D721Med (cell line): Measurements from ENCODE around the gene PVALEF.

Experiments
- DNase-seq: peaks from one replicate; pipeline ENCODE4 v3.0.0; 2011; ENCODE audit warnings: low spot score; ENCODE audit not compliant: insufficient read length
- FAIRE-seq: peaks from 2 replicates; lab custom pipeline; 2011; peaks lifted over from hg19 to GRCh38; lab: Jason Lieb, UNC
- CTCF ChIP-seq: IDR thresholded peaks from 2 replicates; pipeline ENCODE4 v1.5.1; 2012; ENCODE audit warnings: mild to moderate bottlenecking, control low read depth; ENCODE audit not compliant: insufficient read depth; ENCODE audit errors: missing control alignments

The PVALEF gene

GRCh38 chr17:81179861-81180260, 14.6 kb downstream of the PVALEF start:
- DNase-seq: no peak
- TF ChIP-seq CTCF: no peak
- FAIRE-seq: no peak

GRCh38 chr17:81180836-81181810, 15.8 kb downstream of the PVALEF start:
- DNase-seq (no peak), FAIRE-seq (no peak)
- TF ChIP-seq CTCF: no peak

- no peak for FAIRE-seq
- DNase-seq: no peak
- TF ChIP-seq CTCF: no peak
Observed at GRCh38 chr17:81181811-81182185, 16.5 kb downstream of the PVALEF start.

- no peak for DNase-seq
- no peak for FAIRE-seq
- no peak for TF ChIP-seq CTCF
Observed at GRCh38 chr17:81182596-81182995, 17.3 kb downstream of the PVALEF start.

GRCh38 chr17:81183316-81183715, 18.0 kb downstream of the PVALEF start:
- TF ChIP-seq CTCF: no peak
- DNase-seq: no peak
- no peak for FAIRE-seq

GRCh38 chr17:81183807-81184206, 18.5 kb downstream of the PVALEF start:
- TF ChIP-seq CTCF: no peak
- DNase-seq: no peak
- FAIRE-seq: no peak

- DNase-seq: no peak
- FAIRE-seq: no peak
- TF ChIP-seq CTCF: no peak
Observed at GRCh38 chr17:81184555-81184954, 19.2 kb downstream of the PVALEF start.
